Retinal pigment epithelial cell (primary cell): Measurements from ENCODE around the gene THEM4.

Experiments used
- DNase-seq: peaks from one replicate; pipeline ENCODE4 v3.0.0-alpha.2; 2010; ENCODE audit warnings: low read depth
- H3K4me3 ChIP-seq: 2 replicates; pipeline ENCODE4 v1.5.1; 2011; ENCODE audit warnings: mild to moderate bottlenecking, low read length, control low read depth, moderate library complexity
- CTCF ChIP-seq: conservative IDR thresholded peaks from 2 replicates; pipeline ENCODE4 v1.5.1; 2011; ENCODE audit warnings: low read depth, low read length, control low read depth, inconsistent platforms

THEM4 gene

GRCh38 chr1:151864411-151864810 is 44.9 kb downstream of the THEM4 start:
- DNase-seq = no peak
- no peak overlapping the region for H3K4me3 ChIP-seq
- no peak for TF ChIP-seq CTCF

GRCh38 chr1:151862604-151863003 is 46.7 kb downstream of the THEM4 start:
- no peak overlapping the region for H3K4me3 ChIP-seq
- DNase-seq = no peak
- TF ChIP-seq CTCF = no peak

GRCh38 chr1:151860504-151861187 is 48.7 kb downstream of the THEM4 start:
- no peak overlapping the region for H3K4me3 ChIP-seq
- no peak for DNase-seq
- TF ChIP-seq CTCF = no peak

- H3K4me3 ChIP-seq = no peak overlapping the region
- TF ChIP-seq CTCF = no peak
- no peak for DNase-seq
These were observed 49.4 kb downstream of the THEM4 start for GRCh38 chr1:151859891-151860293.

- no peak for TF ChIP-seq CTCF
- DNase-seq = no peak
- H3K4me3 ChIP-seq = no peak overlapping the region
These were observed 50.2 kb downstream of the THEM4 start for GRCh38 chr1:151858886-151859665.

GRCh38 chr1:151858030-151858746 is 51.1 kb downstream of the THEM4 start:
- TF ChIP-seq CTCF = no peak
- H3K4me3 ChIP-seq = no peak overlapping the region
- no peak for DNase-seq
